GM21529 (cell line): ENCODE measurements around the gene PARP16.

Experiments used
- ATAC-seq: cut with Tn5 transposase; IDR thresholded peaks from one replicate; pipeline ENCODE4 v1.9.1; 2021; ENCODE audit not compliant: unreplicated experiment

The PARP16 gene

DNA sequence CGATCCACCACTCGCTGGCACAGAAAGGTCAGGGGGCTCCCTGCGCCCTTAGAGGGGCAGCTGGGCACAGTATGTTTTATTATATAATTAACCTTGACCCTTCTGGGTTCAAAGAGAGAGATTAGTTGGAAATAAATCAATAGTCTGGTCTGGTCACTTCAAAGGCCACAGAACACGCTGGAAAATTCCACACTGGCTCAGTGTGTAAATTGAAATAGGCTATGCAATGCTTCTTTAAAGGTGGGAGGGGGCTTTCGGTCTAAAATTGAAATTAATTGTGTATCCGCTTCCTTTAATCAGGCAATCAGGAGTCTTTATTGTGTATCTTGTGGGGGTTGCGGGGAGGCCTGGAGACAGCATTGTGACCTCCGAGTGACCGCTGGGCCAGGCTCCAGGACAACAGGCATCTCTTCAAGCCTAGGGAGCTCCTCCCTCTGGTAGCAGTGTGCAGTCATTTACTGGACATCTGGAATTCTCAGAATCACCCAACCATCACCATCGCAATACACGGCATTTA, 25.8 kb upstream of the PARP16 start:
- ATAC-seq, result no peak

DNA sequence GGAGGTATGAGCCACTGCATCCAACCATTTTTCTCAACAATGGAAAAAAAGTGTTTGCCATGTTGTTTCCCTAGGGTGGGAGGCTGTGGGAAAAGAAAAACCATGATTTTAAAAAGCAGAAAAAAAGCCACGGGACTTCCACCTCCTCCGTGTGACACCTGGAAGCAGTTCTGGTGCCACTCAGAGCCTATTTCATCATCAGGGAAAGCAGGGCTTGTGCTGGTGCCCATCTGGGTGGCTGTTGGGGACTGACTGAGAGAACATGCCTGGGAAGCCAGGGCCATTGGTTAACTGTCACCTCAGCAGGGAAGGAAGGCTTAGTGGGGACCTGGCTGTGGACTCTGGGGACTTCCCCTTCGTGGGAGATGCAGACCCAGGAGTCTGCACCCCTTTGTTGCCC, 25.1 kb upstream of the PARP16 start:
- ATAC-seq, result no peak

DNA sequence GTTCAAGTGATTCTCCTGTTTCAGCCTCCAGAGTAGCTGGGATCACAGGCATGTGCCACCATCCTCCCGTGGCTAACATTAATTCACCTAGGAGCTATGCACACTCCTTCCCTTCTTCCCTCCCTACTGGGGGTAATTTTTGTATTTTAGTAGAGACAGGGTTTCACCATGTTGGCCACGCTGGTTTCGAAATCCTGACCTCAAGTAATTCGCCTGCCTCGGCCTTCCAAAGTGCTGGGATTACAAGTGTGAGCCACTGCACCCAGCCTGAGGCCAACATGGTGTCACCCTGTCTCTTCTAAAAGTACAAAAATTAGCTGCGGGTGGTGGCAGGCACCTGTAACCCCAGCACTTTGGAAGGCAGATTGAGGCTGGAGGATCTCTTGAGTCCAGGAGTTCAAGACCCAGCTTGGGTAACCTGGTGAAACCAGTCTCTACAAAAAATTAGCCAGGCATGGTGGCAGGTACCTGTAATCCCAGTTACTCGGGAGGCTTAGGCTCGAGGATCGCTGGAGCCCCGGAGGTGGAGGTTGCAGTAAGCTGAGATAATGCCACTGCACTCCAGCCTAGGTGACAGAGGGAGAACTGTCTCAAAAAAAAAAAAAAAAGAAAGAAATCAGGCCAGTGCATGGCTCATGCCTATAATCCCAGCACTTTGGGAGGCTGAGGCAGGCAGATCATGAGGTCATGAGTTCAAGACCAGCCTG, 23.9 kb upstream of the PARP16 start:
- ATAC-seq, result no peak

DNA sequence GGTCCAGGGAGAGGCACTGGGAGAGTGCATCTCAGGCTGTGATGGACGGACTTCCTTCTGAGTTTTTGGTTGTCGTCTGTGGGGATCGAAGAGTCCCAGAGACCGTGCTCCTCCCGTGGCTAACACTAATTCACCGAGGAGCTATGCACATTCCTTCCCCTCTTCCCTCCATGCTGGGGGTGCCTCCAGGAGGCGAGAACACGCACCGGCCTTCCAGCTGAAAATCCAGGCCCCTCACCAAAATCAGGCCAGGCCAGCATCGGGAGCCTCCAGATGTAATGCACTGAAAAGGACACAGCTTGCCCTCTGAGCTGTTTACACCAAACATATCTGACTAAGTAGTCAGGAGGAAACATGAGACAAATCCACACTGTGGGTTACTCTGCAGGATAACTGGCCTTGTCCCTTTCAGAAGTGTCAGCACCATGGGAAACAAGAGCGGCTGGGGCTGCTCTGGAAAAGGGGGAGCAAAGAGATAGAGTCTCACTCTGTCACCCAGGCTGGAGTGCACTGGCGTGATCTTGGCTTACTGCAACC, 23.3 kb upstream of the PARP16 start:
- no peak for ATAC-seq

DNA sequence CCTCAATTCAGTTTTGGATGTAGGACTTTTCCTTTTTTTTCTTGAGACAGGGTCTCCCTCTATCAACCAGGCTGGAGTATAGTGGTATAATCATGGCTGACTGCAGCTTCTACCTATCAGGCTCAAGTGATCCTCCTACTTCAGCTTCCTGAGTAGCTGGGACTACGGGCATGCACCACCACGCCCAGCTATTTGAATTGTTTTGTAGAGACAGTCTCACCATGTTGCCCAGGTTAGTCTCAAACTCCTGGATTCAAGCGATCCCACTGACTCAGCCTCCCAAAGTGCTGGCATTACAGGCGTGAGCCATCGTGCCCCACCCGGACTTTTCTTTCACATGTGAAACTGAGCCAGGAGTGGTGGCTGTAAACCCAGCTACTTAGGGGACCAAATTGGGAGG, 21.3 kb upstream of the PARP16 start:
- ATAC-seq, result no peak

DNA sequence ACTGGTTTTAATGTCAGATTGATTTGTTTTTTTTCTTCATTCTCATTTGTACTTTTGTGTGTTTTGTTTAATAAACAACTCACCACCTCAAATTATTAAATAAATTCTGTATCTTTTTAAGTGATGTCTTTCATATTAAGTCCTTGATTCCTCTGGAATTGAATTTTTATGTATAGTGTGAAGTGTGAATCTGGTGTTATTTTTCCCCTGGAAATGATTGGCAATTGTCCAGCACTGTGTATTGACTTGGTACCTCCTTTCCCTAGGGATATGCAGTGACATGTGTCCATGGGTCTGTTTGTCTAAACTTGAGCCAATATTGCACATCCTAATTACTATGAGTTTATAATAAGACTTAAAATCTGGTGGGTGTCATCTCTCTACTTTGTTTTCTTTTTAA, 19.9 kb upstream of the PARP16 start:
- ATAC-seq, result no peak

DNA sequence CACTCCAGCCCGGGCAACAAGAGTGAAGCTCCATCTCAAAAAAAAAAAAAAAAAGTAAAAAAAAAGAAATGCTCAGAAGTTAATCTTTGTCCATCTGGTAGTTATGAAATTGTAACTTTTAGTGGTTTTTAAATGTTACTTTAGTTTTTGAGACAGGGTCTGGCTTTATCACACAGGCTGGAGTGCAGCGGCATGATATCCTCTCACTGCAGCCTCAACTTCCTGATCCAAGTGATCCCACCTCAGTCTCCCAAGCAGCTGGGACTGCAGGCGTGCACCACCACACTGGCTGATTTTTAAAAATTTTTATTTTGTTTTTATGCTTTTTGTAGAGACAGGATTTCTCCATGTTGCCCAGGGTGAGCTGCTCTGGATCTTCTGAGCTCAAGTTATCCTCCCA, 19.1 kb upstream of the PARP16 start:
- no peak for ATAC-seq

DNA sequence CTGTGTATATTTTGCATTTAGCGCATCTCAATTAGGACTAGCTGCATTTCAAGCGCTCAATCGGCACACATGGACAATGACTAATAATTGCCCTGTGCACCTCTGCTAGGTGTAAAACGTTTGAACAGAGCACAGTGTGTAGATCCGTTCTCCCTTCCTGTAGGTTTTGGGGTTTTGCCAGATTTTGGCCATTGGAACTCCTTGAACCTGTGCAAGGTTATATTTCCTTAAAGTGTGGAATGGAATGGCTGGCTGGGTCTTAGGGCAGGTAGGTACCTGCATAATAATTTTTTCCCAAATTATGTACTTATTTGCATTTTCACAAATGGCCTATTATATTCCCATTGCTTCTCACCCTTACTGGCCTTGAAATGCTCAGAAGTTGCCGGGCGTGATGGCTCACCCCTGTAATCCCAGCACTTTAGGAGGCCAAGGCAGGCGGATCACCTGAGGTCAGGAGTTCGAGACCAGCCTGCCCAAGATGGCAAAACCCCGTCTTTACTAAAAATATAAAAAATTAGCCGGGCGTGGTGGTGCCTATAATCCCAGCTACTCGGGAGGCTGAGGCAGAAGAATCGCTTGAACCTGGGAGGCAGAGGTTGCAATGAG, 18.6 kb upstream of the PARP16 start:
- ATAC-seq, result no peak

DNA sequence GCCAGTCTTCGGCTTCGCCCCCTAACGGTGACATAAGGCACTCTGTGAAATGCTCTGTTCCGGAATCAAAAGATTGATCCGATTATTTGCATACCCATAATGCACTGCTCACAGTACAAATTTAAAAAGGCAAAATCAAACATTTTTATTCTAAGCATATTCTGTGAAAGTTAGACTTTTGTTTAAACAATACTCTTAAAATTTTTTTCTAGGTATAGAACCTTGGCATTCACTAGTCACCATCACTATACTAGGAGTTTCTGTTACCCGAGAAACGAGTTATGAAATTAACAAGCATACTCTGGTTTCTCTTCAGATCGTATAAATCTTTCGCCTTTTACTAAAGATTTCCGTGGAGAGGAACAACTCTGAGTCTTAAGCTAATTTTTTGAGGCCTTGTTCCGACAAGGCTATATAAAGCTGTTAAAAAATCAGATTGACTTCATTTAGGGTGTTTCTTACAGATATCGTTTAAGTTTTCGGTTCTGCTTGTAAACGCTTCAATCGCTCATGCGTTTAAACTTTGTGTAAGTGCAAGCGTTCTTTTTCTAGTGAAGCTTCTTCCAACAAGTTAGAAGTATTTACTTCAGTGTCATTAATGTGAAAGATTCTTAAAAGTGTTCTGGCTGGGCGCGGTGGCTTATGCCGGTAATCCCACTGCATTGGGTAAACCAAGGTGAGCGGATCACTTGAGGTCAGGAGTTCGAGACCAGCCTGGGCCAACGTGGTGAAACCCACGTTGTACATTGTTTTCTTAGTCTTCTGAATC, 17.9 kb upstream of the PARP16 start, which contains the start of gene RNU5B-1:
RNU5B-1 (plus strand) TSS at position 297 of the 769 bp plus-strand sequence.
- ATAC-seq, result peak; percentile 50

DNA sequence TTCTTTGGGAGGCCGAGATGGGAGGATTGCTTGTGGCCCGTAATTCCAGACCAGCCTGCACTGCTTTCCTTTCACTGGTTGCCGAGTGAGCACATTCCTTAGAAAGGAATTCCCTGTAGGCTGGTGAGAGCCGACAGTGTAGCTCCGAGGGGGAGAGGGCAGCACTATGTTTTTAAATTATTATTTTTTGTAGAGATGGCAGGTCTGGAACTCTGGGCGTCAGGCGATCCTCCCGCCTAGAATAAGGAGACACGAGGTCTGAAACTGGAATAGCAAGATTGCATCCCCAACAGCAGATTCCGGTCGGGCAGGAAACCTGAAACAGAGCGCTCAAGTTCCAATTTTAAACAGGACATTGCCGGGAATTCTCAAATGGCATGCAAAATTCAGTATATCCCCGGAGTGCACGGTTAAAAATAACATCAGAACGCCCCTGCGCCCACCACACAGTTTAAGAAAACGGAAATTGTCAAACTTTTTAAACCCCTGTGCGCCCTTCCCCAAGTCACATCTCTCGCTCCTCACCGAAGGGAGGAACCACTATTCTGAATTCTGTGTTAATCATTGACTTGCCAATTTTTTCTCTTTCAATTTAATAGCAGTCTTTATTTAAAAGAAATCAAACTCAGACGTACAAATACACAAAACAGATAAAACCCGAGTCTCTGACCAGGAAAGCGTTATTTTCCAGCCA, 17.2 kb upstream of the PARP16 start:
- ATAC-seq, result no peak

DNA sequence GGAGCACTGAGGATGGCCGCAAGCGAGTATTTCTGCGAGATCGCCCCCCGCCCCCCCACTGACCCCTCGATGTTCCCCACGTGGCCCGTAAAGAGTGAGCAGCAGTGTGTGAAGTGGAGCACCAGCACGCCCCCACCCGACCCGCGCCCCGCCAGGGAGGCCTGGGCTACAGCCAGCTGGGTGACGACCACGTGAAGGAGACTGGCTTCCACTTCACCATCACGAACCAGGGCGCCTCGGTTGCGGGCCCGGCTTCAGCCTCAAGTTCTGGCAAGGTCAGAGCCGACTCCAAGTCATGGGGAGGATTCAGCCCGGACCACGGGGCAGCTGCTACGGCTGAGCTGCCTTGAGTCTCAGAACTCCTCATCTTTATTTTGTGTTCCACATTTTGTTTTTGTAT, 15.4 kb upstream of the PARP16 start:
- ATAC-seq, result no peak

DNA sequence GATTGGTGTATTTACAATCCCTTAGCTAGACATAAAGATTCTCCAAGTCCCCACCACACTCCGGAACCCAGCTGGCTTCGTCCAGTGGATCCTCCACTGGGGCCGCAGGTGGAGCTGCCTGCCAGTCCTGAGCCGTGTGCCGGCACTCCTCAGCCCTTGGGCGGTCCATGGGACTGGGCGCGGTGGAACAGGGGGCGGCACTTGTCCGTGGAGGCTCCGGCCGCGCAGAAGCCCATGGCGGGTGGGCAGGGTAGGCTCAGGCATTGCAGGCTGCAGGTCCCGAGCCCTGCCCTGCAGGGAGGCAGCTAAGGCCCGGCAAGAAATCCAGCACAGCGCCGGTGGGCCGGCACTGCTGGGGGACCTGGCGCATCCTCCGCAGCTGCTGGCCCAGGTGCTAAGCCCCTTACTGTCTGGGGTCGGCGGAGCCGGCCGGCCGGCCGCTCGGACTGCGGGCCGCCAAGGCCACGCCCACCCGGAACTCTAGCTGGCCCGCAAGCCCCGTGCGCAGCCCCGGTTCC, 14.3 kb upstream of the PARP16 start:
- ATAC-seq, result no peak

DNA sequence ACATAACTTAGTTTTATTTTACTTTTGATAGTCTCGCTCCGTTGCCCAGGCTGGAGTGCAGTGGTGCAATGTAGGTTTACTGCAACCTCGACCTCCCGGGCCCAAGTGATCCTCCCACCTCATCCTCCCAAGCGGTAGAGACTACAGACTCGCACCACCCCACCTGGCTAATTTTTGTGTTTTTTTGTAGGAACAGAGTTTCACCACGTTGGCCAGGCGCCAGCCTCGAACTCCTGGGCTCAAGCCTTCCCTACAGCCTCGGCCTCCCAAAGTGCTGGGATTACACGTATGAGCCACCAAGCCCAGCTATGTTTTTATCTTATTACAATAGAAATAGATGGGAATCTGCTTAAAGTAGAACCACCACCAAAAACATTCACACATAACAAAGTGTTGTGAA, 12.0 kb upstream of the PARP16 start:
- no peak for ATAC-seq

DNA sequence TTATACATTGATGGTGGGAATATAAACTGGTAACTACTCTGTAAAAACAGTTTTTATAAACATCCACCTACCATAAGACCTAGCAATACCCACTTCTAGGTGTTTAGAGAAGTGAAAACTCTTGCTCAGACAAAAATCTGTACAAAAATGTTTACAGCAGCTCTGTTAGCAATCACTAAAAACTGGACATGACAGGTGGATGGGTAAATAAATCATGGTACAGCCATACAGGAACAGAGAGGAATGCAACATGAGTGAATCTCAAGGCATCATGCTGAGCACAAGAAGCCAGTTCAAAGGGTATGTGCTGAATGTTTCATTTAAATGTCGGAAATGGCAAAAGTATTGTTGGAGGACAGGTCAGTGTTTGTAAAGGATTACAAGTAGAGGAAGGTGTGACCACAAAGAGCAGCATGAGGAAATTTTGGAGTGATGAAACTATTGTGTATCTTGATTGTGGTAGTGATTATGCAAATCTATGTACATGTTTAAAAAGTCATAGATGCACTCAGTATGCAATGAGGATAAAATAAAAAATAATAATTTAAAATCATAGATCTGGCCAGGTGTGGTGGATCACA, 6.3 kb upstream of the PARP16 start:
- ATAC-seq, result no peak

DNA sequence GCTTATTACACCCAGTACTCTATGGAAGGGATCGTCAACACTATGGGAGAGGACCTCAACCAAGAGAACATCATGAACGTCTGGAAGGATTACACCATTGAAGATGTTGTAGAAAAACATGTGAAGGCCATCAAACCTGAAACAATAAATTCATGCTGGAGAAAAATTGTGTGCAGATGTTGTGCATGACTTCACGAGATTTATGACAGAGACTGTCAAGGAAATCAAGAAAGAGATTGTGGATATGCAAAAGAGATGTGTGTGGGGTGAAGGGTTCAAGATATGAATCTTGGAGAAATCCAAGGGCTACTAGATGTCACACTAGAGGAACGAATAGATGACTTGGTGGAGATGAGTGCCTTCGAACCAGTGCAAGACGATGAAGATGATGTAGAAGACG, 3.5 kb upstream of the PARP16 start:
- ATAC-seq, result no peak

DNA sequence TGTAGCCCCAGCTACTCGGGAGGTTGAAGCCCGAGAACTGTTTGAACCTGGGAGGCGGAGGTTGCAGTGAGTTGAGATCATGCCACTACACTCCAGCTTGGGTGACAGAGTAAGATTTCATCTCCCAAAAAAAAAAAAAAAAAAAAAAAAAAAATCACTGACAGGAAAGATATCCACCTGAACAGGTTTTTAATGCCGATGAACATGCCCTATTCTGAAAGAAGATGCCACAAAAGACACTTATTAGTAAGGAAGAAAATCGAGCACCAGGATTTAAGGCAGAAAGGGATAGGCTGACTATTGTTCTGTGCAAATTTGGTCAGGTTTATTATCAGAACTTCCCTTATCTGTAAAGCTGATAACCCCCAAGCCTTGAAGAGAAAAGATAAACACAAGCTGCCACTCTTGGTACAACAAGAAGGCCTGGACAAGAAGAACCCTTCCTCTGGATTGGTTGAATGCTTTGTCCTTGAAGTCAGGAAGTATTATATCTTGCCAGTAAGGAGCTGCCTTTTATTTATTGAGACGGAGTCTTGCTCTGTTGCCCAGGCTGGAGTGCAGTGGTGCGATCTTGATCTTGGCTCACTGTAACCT, 2.7 kb upstream of the PARP16 start:
- ATAC-seq, result no peak

DNA sequence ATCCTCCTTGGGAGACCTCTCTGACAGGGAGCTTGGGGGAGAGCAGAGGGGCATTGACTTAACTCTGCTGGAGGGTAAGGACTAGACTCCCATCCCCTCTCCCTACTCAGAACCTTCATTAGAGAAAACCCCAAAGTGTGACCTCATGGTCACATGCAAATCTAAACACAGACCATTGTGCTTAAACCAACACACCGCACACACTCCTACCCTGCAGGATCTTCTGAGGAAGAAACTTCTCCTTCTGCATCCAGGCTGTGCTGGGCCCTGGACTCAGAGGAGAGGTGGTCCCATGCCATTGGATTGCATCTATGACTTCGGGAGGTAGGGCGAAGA, 805 bp upstream of the PARP16 start:
- no peak for ATAC-seq

DNA sequence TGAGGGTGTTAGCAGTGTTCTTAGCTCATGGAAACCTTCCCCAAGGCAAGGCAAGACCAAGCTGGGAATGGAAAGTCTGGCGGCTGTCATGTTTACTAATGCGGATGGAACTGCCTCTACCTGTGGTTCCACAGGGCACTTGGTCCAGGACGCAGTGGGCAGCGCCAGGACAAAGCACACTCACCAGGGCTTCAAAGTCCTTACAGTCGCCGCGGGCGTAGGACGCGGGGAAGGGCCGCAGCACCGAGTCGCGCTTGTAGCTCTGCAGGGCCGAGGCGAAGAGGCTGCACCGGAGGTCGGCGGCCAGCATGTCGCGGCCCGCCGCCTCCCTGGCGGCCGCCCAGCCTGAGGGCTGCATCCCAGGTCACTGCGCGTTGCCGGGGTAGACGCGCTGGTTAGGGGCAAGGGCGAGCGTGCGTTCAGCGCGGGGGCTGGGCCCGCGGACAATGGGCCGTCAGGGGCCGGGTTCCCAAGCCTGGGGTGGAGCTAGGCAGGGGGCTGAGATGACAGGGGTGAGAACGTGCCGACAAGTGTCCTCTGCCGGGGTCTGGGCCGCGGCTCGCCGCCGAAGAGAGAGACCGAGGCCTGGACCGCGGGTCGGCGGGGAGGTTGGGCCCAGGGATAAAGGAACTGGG, 497 bp downstream of the PARP16 start:
- peak; percentile 30 for ATAC-seq

DNA sequence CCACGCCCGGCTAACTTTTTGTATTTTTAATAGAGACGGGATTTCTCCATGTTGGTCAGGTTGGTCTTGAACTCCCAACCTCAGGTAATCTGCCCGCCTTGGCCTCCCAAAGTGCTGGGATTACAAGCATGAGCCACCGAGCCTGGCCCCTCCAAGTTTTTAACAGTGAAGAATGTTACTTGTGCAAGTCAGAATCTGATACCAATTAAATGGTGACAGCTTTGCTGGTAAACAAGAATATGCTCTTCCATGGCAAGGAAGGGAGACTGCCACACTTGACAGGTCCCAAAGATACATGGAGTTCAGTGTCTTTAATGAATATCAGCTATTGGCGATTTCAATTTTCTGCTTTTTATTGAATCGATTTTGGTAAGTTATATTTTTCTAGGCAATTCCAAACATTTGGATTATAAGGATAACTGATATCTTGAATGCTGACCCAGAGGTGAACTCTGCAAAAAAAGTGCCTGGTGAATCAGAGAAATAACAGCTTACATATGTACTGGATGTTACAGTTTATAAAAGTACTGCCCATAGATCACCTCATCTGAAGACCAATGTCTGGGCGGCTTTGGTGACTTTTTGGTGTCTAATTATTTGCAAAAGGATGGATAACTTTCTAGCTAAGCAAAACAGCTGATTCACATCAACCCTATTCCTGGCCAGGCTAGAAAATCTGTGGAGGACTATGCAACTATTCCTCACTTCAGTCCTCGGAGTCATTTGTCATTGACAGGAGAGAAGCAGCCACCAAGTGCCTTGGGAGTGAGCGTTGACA, 1.2 kb downstream of the PARP16 start:
- no peak for ATAC-seq
